Measurements from ENCODE around the gene GSN.

DNA sequence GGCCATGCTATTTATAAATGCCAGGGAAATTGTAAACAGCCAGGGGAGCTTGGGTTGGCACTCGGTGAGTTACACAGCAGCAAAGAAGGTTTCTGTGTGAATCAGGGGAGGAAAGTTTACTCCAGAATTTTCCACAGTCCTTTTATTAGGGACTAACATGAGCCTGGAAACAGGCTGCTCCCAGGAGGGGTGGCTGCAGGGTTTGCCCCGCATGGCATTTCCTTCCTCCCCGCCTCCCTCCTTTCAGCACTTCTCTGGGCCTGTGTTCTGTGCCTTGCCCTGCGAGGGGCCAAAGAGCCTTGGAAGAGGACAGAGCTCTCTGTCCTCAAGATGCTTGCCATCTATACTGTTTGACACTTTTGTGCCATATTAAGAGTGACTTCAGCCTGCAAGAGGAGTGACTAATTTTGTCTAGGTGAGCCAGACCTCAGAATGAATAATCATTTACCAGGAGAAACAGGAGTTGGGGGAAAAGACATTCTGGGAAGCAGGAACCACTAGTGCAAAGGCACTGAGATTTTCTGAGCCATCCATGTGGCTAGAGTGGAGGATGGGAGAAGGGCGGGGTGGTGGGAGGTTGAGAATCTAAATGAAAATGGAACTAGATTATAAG, 1.8 kb downstream of the GSN start:
- no peak for TF ChIP-seq POLR2AphosphoS5 (IDR thresholded peaks at IDR 0.05; ENCODE audit: borderline replicate concordance, low read depth, low read length)
- no peak for TF ChIP-seq EZH2 (IDR thresholded peaks at IDR 0.05)
- TF ChIP-seq FOXP2 (optimal IDR thresholded peaks at IDR 0.05; ENCODE audit: control extremely low read depth, extremely low read length, insufficient read depth) = no peak
